Cardiac muscle cell (in vitro differentiated cells and primary cell): ENCODE results near the gene ADAP2. TPM values are rescaled to one million over a fixed set of nuclear protein-coding genes. Genes with fewer than 3 reads are reported as not detected.
"Not testable (repeated sequence)": the region's sequence is repeated elsewhere in the genome, so short reads cannot be mapped to it uniquely, and the experiment has no call there.

Experiments
- DNase-seq, 2 donors: peaks; one replicate each; pipeline versions ENCODE4 v3.0.0 to v3.0.0-alpha.2; 2010 to 2017; ENCODE audit warnings: low read depth in 1 of 2, low spot score in 1 of 2
- H3K27ac ChIP-seq: fragments of 200-600 bp; sonication (generic); 2 replicates; pipeline ENCODE4 v1.5.1; 2016
- H3K27me3 ChIP-seq: fragments of 200-600 bp; sonication (generic); 2 replicates; pipeline ENCODE4 v1.6.0; 2016; ENCODE audit warnings: control low read depth
- H3K36me3 ChIP-seq: fragments of 200-600 bp; sonication (generic); 2 replicates; pipeline ENCODE4 v1.5.1; 2016; ENCODE audit warnings: control low read depth
- H3K4me1 ChIP-seq: fragments of 200-600 bp; sonication (generic); 2 replicates; pipeline ENCODE4 v1.8.1; 2017; ENCODE audit warnings: low read depth, mild to moderate bottlenecking, mixed run types
- H3K4me3 ChIP-seq: fragments of 200-600 bp; sonication (generic); 2 replicates; pipeline ENCODE4 v1.5.1; 2016; ENCODE audit warnings: mild to moderate bottlenecking
- H3K9me3 ChIP-seq: fragments of 200-600 bp; sonication (generic); 2 replicates; pipeline ENCODE4 v1.5.1; 2017; ENCODE audit warnings: low read depth, mild to moderate bottlenecking, control low read depth
- CTCF ChIP-seq: IDR thresholded peaks from 2 replicates; pipeline ENCODE4 v1.5.1; 2012; ENCODE audit warnings: low read depth, mild to moderate bottlenecking, low read length
- polyA plus RNA-seq: library from polyadenylated mRNA; unstranded; fragments of >200 nt; fragmentation: Nextera tagmentation; extraction: Ambion mirVana; gene quantifications from 2 replicates; pipeline ENCODE4 v1.2.1, GENCODE V29; 2016
- total RNA-seq: library from RNA; depleted of rRNA; stranded (reverse); fragments of >200 nt; gene quantifications from 2 replicates; pipeline ENCODE4 v1.2.3, GENCODE V29; 2016

The ADAP2 gene
- total and polyA plus RNA-seq, 2 experiments from 2014 or later, result 0.71 to 1.0 TPM

- no peaks in the 10 kb centered on the region for H3K4me1 ChIP-seq
- H3K9me3 ChIP-seq, result no peaks in the 10 kb centered on the region
- H3K4me3 ChIP-seq, result peak within 1 kb of the TSS; percentile 73
- no peaks in the 10 kb centered on the region for H3K27me3 ChIP-seq
- TF ChIP-seq CTCF, result no peak
- peak; percentile 89 to 95 for DNase-seq
- peak within 1 kb of the TSS; percentile 86 for H3K27ac ChIP-seq
- H3K36me3 ChIP-seq, result peaks cover 2% of the 10 kb centered on the region
Observed at GRCh38 chr17:30906101-30906911, 15.4 kb upstream of the ADAP2 start, which contains the start of gene TEFM. TEFM (minus strand) TSS chr17:30906238; CDS start chr17:30906198, 40 bp downstream.

GRCh38 chr17:30908717-30909420, 12.9 kb upstream of the ADAP2 start:
- no peaks in the 10 kb centered on the region for H3K4me1 ChIP-seq
- TF ChIP-seq CTCF, result no peak
- H3K27ac ChIP-seq, result no peak overlapping the region
- H3K4me3 ChIP-seq, result no peak overlapping the region
- no peaks in the 10 kb centered on the region for H3K36me3 ChIP-seq
- H3K27me3 ChIP-seq, result no peaks in the 10 kb centered on the region
- no peak for DNase-seq
- H3K9me3 ChIP-seq, result no peaks in the 10 kb centered on the region

DNA sequence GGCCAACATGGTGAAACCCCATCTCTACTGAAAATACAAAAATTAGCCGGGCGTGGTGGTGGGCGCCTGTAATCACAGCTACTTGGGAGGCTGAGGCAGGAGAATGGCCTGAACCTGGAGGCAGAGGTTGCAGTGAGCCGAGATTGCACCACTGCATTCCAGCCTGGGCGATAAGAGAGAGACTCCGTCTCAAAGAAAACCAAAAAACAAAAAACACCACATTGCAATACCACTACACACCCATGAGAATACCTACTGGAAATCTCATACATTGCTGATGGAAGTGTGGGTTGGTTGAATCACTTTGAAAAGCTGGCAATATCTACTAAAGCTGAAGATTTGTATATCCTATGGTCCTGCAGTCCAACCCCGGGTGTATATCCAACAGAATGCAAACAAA, 11.6 kb upstream of the ADAP2 start:
- not testable (repeated sequence) for H3K27ac ChIP-seq, H3K4me1 ChIP-seq, DNase-seq

DNA sequence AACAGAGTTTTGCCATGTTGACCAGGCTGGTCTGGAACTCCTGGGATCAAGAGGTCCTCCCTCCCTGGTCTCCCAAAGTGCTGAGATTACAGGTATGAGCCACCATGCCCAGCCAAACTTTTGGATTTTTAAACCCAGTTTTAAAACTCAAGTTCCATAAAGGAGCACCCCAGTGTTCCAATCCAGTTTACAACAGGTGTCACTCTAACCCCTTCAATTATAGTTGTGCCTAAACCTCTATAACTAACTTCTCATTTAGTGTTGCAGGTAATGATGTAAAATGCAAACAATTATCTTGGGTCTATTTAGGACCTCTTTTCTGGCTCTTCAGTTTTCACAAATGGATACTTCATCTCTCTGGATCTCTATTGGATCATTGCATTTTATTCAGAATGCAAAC, 7.8 kb upstream of the ADAP2 start:
- Histone ChIP-seq H3K27ac (no peak overlapping the region), H3K4me3 (no peak overlapping the region), H3K9me3 (no peaks in the 10 kb centered on the region), H3K27me3 (peaks cover 20% of the 10 kb centered on the region), H3K4me1 (no peaks in the 10 kb centered on the region), H3K36me3 (no peaks in the 10 kb centered on the region)
- TF ChIP-seq CTCF, result no peak
- no peak for DNase-seq

More for the DNA sequence above, 11.6 kb upstream of the ADAP2 start:
- not testable (repeated sequence) for H3K36me3 ChIP-seq, H3K27me3 ChIP-seq, H3K4me3 ChIP-seq, H3K9me3 ChIP-seq

DNA sequence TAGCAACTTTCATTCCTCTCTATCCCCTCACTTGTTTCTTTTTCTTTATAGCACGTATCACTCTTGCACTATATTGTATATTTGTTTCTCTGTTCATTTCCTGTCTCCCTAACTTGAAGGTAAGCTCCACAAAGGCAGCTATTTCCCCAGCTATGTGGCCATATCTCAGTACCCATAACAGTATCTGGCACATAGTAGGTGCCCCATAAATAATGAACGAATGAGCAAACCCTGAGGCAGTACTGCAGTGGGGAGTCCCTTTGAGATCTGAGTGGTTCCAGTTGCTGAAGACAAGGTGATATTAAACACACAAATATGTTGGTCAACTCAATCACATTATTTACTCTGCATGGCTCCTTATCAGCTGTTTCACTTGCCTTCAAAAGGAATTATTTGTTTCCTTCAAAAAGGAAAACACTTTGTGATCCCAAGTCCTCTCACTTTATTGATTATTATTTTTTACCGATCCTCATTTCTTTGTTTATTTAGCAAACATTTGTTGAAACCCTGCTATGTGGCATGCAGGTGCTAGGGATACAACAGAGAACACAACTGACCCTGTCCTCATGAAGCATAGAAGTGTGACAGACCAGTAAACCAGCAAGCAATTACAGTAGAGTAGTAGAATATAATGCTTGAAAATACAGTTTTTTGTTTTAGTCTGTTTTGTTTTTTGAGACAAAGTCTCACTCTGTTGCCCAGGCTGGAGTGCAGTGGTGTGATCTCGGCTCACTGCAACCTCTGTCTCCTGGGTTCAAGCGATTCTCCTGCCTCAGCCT, 5.7 kb upstream of the ADAP2 start:
- H3K4me3 ChIP-seq, result no peak overlapping the region
- no peak for DNase-seq
- no peaks in the 10 kb centered on the region for H3K9me3 ChIP-seq
- no peaks in the 10 kb centered on the region for H3K4me1 ChIP-seq
- H3K36me3 ChIP-seq, result no peaks in the 10 kb centered on the region
- no peak for TF ChIP-seq CTCF
- peaks cover 26% of the 10 kb centered on the region for H3K27me3 ChIP-seq
- no peak overlapping the region for H3K27ac ChIP-seq
